ENCODE results near the gene CYP26A1.

Gene CYP26A1

DNA sequence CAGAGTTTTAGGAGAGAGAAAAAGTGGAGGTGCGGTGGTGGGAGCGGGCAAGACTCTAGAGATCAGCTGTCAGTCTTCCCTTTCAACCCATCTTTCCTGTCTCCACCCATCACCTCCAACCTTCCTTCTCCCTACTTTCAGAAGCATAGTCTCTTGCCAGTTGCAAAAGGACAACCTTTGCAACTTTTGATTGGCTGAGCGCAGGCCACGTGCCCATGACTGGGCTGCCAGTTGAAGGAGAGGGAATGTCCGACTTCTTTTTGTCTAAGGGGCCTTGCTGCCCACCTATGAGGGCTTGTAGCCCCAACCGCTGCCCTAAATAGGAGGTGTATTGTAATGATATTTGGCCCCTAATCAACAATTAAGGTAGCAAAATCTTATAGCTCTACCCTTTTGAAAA, 12.6 kb downstream of the CYP26A1 start:
- no peak overlapping the region for H3K4me3 ChIP-seq (ENCODE audit: low read depth, low read length)
- no peak for TF ChIP-seq CTCF (IDR thresholded peaks at IDR 0.05; ENCODE audit: low read depth, low read length)
- in situ Hi-C loops (cut with HindIII; ENCODE audit: low sequenced_read_pairs): loop anchor here (25.0 kb wide), 1 partner anchor 201 kb away; no protein-coding TSS in a partner anchor
- no peak for DNase-seq (ENCODE audit: low read depth, low spot score)

GRCh38 chr10:93087846-93088245, 14.2 kb downstream of the CYP26A1 start:
- in situ Hi-C loops (cut with HindIII; ENCODE audit: low sequenced_read_pairs): loop anchor here (25.0 kb wide), 1 partner anchor 199 kb away; no protein-coding TSS in a partner anchor
- no peak for DNase-seq (ENCODE audit: low read depth, low spot score)
- no peak for TF ChIP-seq CTCF (IDR thresholded peaks at IDR 0.05; ENCODE audit: low read depth, low read length)
- no peak overlapping the region for H3K4me3 ChIP-seq (ENCODE audit: low read depth, low read length)

GRCh38 chr10:93088466-93088865, 14.8 kb downstream of the CYP26A1 start:
- in situ Hi-C loops (cut with HindIII; ENCODE audit: low sequenced_read_pairs): loop anchor here (25.0 kb wide), 1 partner anchor 199 kb away; no protein-coding TSS in a partner anchor
- no peak for TF ChIP-seq CTCF (IDR thresholded peaks at IDR 0.05; ENCODE audit: low read depth, low read length)
- H3K4me3 ChIP-seq (ENCODE audit: low read depth, low read length): no peak overlapping the region
- DNase-seq (ENCODE audit: low read depth, low spot score): no peak

DNA sequence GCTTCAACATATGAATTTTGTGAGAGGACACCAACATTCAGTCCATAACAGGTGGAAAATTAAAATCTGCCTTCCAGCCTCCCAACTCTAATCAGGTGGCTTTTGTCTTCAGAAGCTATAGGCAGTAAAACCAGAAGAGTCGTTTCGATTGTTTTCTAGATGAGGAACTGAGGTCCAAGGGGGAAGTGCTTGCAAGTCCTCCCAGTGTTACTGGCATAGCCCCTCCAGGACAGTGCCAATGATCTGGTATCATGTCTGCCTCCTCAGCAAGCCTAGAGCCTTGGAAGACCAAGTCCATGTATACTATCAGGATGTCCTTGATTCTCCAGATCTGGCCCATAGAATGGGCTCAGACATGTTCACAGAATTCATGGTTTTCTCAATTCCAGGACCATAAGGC, 16.9 kb downstream of the CYP26A1 start:
- no peak for TF ChIP-seq CTCF (IDR thresholded peaks at IDR 0.05; ENCODE audit: low read depth, low read length)
- no peak for DNase-seq (ENCODE audit: low read depth, low spot score)
- H3K4me3 ChIP-seq (ENCODE audit: low read depth, low read length): no peak overlapping the region
- in situ Hi-C loops (cut with HindIII; ENCODE audit: low sequenced_read_pairs): loop anchor here (25.0 kb wide), 1 partner anchor 197 kb away; no protein-coding TSS in a partner anchor

GRCh38 chr10:93091960-93092359, 18.3 kb downstream of the CYP26A1 start:
- H3K4me3 ChIP-seq (ENCODE audit: low read depth, low read length): no peak overlapping the region
- in situ Hi-C loops (cut with HindIII; ENCODE audit: low sequenced_read_pairs): loop anchor here (25.0 kb wide), 1 partner anchor 195 kb away; no protein-coding TSS in a partner anchor
- TF ChIP-seq CTCF (IDR thresholded peaks at IDR 0.05; ENCODE audit: low read depth, low read length): no peak
- no peak for DNase-seq (ENCODE audit: low read depth, low spot score)

GRCh38 chr10:93095225-93095624, 21.5 kb downstream of the CYP26A1 start:
- in situ Hi-C loops (cut with HindIII; ENCODE audit: low sequenced_read_pairs): loop anchor here (25.0 kb wide), 1 partner anchor 192 kb away; no protein-coding TSS in a partner anchor
- no peak for DNase-seq (ENCODE audit: low read depth, low spot score)
- TF ChIP-seq CTCF (IDR thresholded peaks at IDR 0.05; ENCODE audit: low read depth, low read length): no peak
- H3K4me3 ChIP-seq (ENCODE audit: low read depth, low read length): no peak overlapping the region
